Endothelial cell of umbilical vein (primary cell): ENCODE data around the gene KIF26B. TPM values are rescaled to one million over a fixed set of nuclear protein-coding genes. Genes with fewer than 3 reads are reported as not detected.
"Not testable (repeated sequence)": the region's sequence is repeated elsewhere in the genome, so short reads cannot be mapped to it uniquely, and the experiment has no call there.

ENCODE experiments used
- BruUV-seq: library from RNA; stranded (reverse); fragments of 400-500 nt; replicated peaks from 2 replicates; lab custom pipeline; 2021; lab: Mats Ljungman, UMichigan
- CTCF ChIA-PET: fragments of 300-600, 350-600 bp; sonication (Branson Sonifier 250); formaldehyde crosslinking; loops from one replicate; lab custom pipeline; 2021; ENCODE audit warnings: antibody characterized with exemption, inconsistent platforms; lab: Charles Lee
- POLR2A ChIA-PET: fragments of 300-600, 350-600 bp; sonication (Branson Sonifier 250); formaldehyde crosslinking; loops from one replicate; lab custom pipeline; 2021; ENCODE audit warnings: antibody characterized with exemption, inconsistent platforms; lab: Charles Lee
- DNase-seq: peaks from one replicate; pipeline ENCODE4 v3.0.0-alpha.2; 2011; ENCODE audit warnings: low read depth, low spot score
- FAIRE-seq: peaks from 2 replicates; lab custom pipeline; 2011; peaks lifted over from hg19 to GRCh38; lab: Jason Lieb, UNC
- H2AFZ ChIP-seq: 2 replicates; pipeline ENCODE4 v1.6.0; 2012; ENCODE audit warnings: low read depth, low read length, control low read depth, inconsistent platforms
- H3K27ac ChIP-seq: 2 replicates; pipeline ENCODE4 v1.5.1; 2011; ENCODE audit warnings: low read depth, mild to moderate bottlenecking, control low read depth, low read length, moderate library complexity; ENCODE audit not compliant: insufficient read depth
- H3K27me3 ChIP-seq, 2 experiments: 2 replicates each; pipeline versions ENCODE4 v1.6.0 to v1.6.1; 2011; ENCODE audit warnings: low read length in 2 of 2, mixed read lengths in 1 of 2; ENCODE audit not compliant: control insufficient read depth in 2 of 2, insufficient read depth in 2 of 2
- H3K36me3 ChIP-seq, 2 experiments: 2 replicates in 1 of 2; 3 replicates in 1 of 2; pipeline ENCODE4 v1.5.1; 2011; ENCODE audit warnings: low read length in 2 of 2, mild to moderate bottlenecking in 1 of 2, moderate library complexity in 1 of 2; ENCODE audit not compliant: control insufficient read depth in 2 of 2, insufficient read depth in 2 of 2; ENCODE audit errors: extremely low read depth in 1 of 2
- H3K4me1 ChIP-seq: 3 replicates; pipeline ENCODE4 v1.5.1; 2011; ENCODE audit warnings: mild to moderate bottlenecking, low read length; ENCODE audit not compliant: control insufficient read depth, insufficient read depth; ENCODE audit errors: extremely low read depth
- H3K4me2 ChIP-seq: 2 replicates; pipeline ENCODE4 v1.6.1; 2011; ENCODE audit warnings: low read length, control low read depth, mixed read lengths; ENCODE audit not compliant: insufficient read depth
- H3K4me3 ChIP-seq, 3 experiments: fragments of 200-600 bp in 1 of 3; sonication (generic), shearing (Covaris generic) in 1 of 3; replicated peaks in 1 of 3; 2 replicates each; pipeline ENCODE4 v1.5.1; 2011 to 2016; ENCODE audit warnings: control low read depth in 3 of 3, low read length in 3 of 3, mild to moderate bottlenecking in 2 of 3, inconsistent platforms in 1 of 3, low read depth in 1 of 3, moderate library complexity in 1 of 3; ENCODE audit not compliant: insufficient read depth in 1 of 3
- H3K79me2 ChIP-seq: 2 replicates; pipeline ENCODE4 v1.6.0; 2012; ENCODE audit warnings: low read length, inconsistent platforms; ENCODE audit not compliant: control insufficient read depth, insufficient read depth
- H3K9ac ChIP-seq: replicated peaks from 2 replicates; pipeline ENCODE3; 2011; ENCODE audit warnings: low read length, control low read depth; ENCODE audit not compliant: insufficient read depth; ENCODE audit errors: extremely low read depth
- H3K9me1 ChIP-seq: replicated peaks from 3 replicates; pipeline ENCODE4 v1.6.0; 2011; ENCODE audit warnings: mild to moderate bottlenecking, low read length; ENCODE audit not compliant: control insufficient read depth, insufficient read depth; ENCODE audit errors: extremely low read depth
- H3K9me3 ChIP-seq: replicated peaks from 2 replicates; pipeline ENCODE4 v1.5.1; 2012; ENCODE audit warnings: low read length, inconsistent platforms; ENCODE audit not compliant: control insufficient read depth, insufficient read depth
- H4K20me1 ChIP-seq: replicated peaks from 2 replicates; pipeline ENCODE3; 2011; ENCODE audit warnings: mild to moderate bottlenecking, low read length; ENCODE audit not compliant: control insufficient read depth, insufficient read depth; ENCODE audit errors: extremely low read depth
- EZH2 ChIP-seq: IDR thresholded peaks from 2 replicates; pipeline ENCODE4 v1.6.1; 2012; ENCODE audit warnings: borderline replicate concordance, low read depth, mild to moderate bottlenecking, moderate library complexity, low read length, inconsistent platforms; ENCODE audit not compliant: severe bottlenecking
- FOS ChIP-seq: IDR thresholded peaks from 2 replicates; pipeline ENCODE4 v1.6.1; 2011; ENCODE audit warnings: mild to moderate bottlenecking, low read length, moderate library complexity, borderline replicate concordance; ENCODE audit not compliant: insufficient read depth
- GATA2 ChIP-seq: IDR thresholded peaks from 2 replicates; pipeline ENCODE4 v1.7.0; 2011; ENCODE audit warnings: low read depth, mild to moderate bottlenecking, moderate library complexity, mixed read lengths, low read length; ENCODE audit not compliant: insufficient read length, insufficient read depth
- MAX ChIP-seq: IDR thresholded peaks from 2 replicates; pipeline ENCODE4 v1.6.1; 2011; ENCODE audit not compliant: insufficient read depth, insufficient read length
- MYC ChIP-seq: IDR thresholded peaks from one replicate; pipeline ENCODE4 v1.6.1; 2011; ENCODE audit warnings: mild to moderate bottlenecking, low read depth, low read length
- POLR2A ChIP-seq: IDR thresholded peaks from 2 replicates; pipeline ENCODE4 v1.6.1; 2012; ENCODE audit warnings: low read depth, mild to moderate bottlenecking, control low read depth, low read length
- POLR2AphosphoS5 ChIP-seq: IDR thresholded peaks from 2 replicates; pipeline ENCODE4 v1.6.1; 2012; ENCODE audit warnings: low read depth, mild to moderate bottlenecking, control low read depth, low read length, moderate library complexity; ENCODE audit not compliant: insufficient read depth
- dilution Hi-C: fragments of 300-500 bp; cut with MboI; formaldehyde crosslinking; loops from one replicate; pipeline ENCODE4 v1.15.0; 2019; ENCODE audit warnings: low sequenced_read_pairs; ENCODE audit not compliant: extremely low pct_ligation_motif_present
- intact Hi-C: fragments of 100-400 bp; cut with micrococcal nuclease; formaldehyde crosslinking; loops from one replicate; pipeline ENCODE4 v1.10.0; 2022
- polyA plus RNA-seq, 4 experiments: library from polyadenylated mRNA; depleted of rRNA in 3 of 4; stranded (reverse) in 3 of 4; unstranded in 1 of 4; fragments of >200 nt; gene quantifications; 2 replicates each; pipeline versions ENCODE4 v1.2.1 to v1.2.3, GENCODE V29; 2011 to 2012; ENCODE audit warnings: missing spikeins in 1 of 4
- total RNA-seq: library from RNA; stranded (reverse); gene quantifications from 2 replicates; pipeline ENCODE4 v1.2.3, GENCODE V29; 2021

The KIF26B gene
- total and polyA plus RNA-seq, 2 donors (not counting 3 experiments of a cell fraction or from before 2014, with no cell fraction given), result 0.04 to 0.49 TPM

GRCh38 chr1:245671349-245671748, 516.6 kb downstream of the KIF26B start:
- Histone ChIP-seq H3K9me1 (no peaks in the 10 kb centered on the region), H4K20me1 (no peaks in the 10 kb centered on the region), H2AFZ (no peak overlapping the region), H3K9ac (no peak overlapping the region), H3K9me3 (no peaks in the 10 kb centered on the region), H3K36me3 (no peaks in the 10 kb centered on the region), H3K27ac (no peak overlapping the region), H3K4me3 (no peak overlapping the region), H3K4me2 (no peak overlapping the region), H3K4me1 (no peaks in the 10 kb centered on the region), H3K79me2 (no peaks in the 10 kb centered on the region), H3K27me3 (no peaks in the 10 kb centered on the region)
- ChIA-PET CTCF (no interaction called here), POLR2A (no interaction called here)
- no peak for FAIRE-seq
- no peak for TF ChIP-seq EZH2
- no TSS peak for BruUV-seq
- dilution Hi-C loops (no loop called here), intact Hi-C loops (no loop called here)
- no peak for DNase-seq

- Histone ChIP-seq H3K9me1 (no peaks in the 10 kb centered on the region), H3K9me3 (no peaks in the 10 kb centered on the region), H4K20me1 (no peaks in the 10 kb centered on the region), H3K27ac (no peak overlapping the region), H3K4me3 (no peak overlapping the region), H3K4me1 (no peaks in the 10 kb centered on the region), H3K79me2 (no peaks in the 10 kb centered on the region), H3K4me2 (no peak overlapping the region), H3K36me3 (no peaks in the 10 kb centered on the region), H3K9ac (no peak overlapping the region), H3K27me3 (no peaks in the 10 kb centered on the region), H2AFZ (no peak overlapping the region)
- POLR2A ChIA-PET, result no interaction called here
- dilution Hi-C loops (no loop called here), intact Hi-C loops (no loop called here)
- DNase-seq (no peak), FAIRE-seq (no peak)
- no TSS peak for BruUV-seq
- TF ChIP-seq POLR2A (no peak), FOS (no peak), MYC (no peak), POLR2AphosphoS5 (no peak), MAX (no peak), GATA2 (no peak)
- CTCF ChIA-PET, result no interaction called here
Measured at GRCh38 chr1:245671966-245672767, 517.4 kb downstream of the KIF26B start.

- intact Hi-C loops, DNase-seq, dilution Hi-C loops, H3K4me1 ChIP-seq, BruUV-seq, FAIRE-seq, POLR2A ChIA-PET, H3K36me3 ChIP-seq, H4K20me1 ChIP-seq, H2AFZ ChIP-seq, CTCF ChIA-PET, H3K4me3 ChIP-seq, H3K79me2 ChIP-seq, H3K27me3 ChIP-seq, H3K9me3 ChIP-seq, H3K4me2 ChIP-seq, H3K9ac ChIP-seq, H3K27ac ChIP-seq, H3K9me1 ChIP-seq: not testable (repeated sequence)
Measured at GRCh38 chr1:245672836-245673656, 518.3 kb downstream of the KIF26B start.
